ENCODE data around the gene OR2A2. TPM values are rescaled to one million over a fixed set of nuclear protein-coding genes. Genes with fewer than 3 reads are reported as not detected.

Gene OR2A2
- total and polyA plus RNA-seq, 2 donors (not counting 3 experiments of a cell fraction or from before 2014, with no cell fraction given): not detected

DNA sequence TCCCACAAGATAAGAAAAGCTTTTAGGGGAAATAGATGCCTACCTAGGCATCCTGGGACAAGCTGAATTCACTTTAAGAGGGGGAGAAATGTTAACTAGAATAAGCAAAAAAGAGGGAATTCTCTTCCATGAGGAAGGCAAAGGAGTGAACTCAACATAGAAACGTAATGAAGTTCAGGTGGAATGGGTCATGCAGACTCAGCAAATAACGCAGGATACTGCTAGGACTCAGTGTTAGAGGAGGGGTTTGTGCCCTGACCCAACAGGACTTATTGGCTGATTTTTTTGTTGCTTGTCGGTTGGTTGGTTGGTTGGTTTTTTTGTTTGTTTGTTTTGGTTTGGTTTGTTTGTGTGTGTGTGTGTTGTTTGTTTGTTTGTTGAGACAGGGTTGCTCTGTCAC lies 22.9 kb downstream of the OR2A2 start:
- Histone ChIP-seq H3K4me2 (ENCODE audit: insufficient read depth, low read length) (no peak overlapping the region), H3K27me3 (ENCODE audit: control insufficient read depth in 2 of 2, insufficient read depth in 2 of 2, low read length in 2 of 2) (no peaks in the 10 kb centered on the region), H3K9ac (replicated peaks; ENCODE audit: extremely low read depth, insufficient read depth, low read length) (no peak overlapping the region), H3K36me3 (ENCODE audit: control insufficient read depth in 2 of 2, extremely low read depth in 1 of 2, insufficient read depth in 2 of 2, low read length in 2 of 2) (no peaks in the 10 kb centered on the region), H3K79me2 (ENCODE audit: control insufficient read depth, insufficient read depth, low read length) (no peaks in the 10 kb centered on the region), H3K27ac (ENCODE audit: insufficient read depth, low read depth, low read length) (no peak overlapping the region), H3K4me1 (ENCODE audit: control insufficient read depth, extremely low read depth, insufficient read depth, low read length) (no peaks in the 10 kb centered on the region), H4K20me1 (replicated peaks; ENCODE audit: control insufficient read depth, extremely low read depth, insufficient read depth, low read length) (no peaks in the 10 kb centered on the region), H3K9me3 (replicated peaks; ENCODE audit: control insufficient read depth, insufficient read depth, low read length) (no peaks in the 10 kb centered on the region), H3K4me3 (replicated peaks in 1 of 3; ENCODE audit: insufficient read depth in 1 of 3, low read depth in 1 of 3, low read length in 3 of 3) (no peak overlapping the region), H2AFZ (ENCODE audit: low read depth, low read length) (no peak overlapping the region), H3K9me1 (replicated peaks; ENCODE audit: control insufficient read depth, extremely low read depth, insufficient read depth, low read length) (no peaks in the 10 kb centered on the region)
- CTCF ChIA-PET: no interaction called here
- TF ChIP-seq FOS (IDR thresholded peaks at IDR 0.05; ENCODE audit: borderline replicate concordance, insufficient read depth, low read length) (no peak), MYC (IDR thresholded peaks at IDR 0.05; ENCODE audit: low read depth, low read length) (no peak), POLR2A (IDR thresholded peaks at IDR 0.05; ENCODE audit: low read depth, low read length) (no peak), JUN (IDR thresholded peaks at IDR 0.05; ENCODE audit: borderline replicate concordance, insufficient read depth, insufficient read length, low read depth) (no peak), GATA2 (IDR thresholded peaks at IDR 0.05; ENCODE audit: insufficient read depth, insufficient read length, low read depth, low read length) (no peak), POLR2AphosphoS5 (IDR thresholded peaks at IDR 0.05; ENCODE audit: insufficient read depth, low read depth, low read length) (no peak)
- TF ChIP-seq, protein P1, sequence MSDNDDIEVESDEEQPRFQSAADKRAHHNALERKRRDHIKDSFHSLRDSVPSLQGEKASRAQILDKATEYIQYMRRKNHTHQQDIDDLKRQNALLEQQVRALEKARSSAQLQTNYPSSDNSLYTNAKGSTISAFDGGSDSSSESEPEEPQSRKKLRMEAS (IDR thresholded peaks at IDR 0.05; ENCODE audit: insufficient read depth, insufficient read length): no peak
- TF ChIP-seq, protein P2, sequence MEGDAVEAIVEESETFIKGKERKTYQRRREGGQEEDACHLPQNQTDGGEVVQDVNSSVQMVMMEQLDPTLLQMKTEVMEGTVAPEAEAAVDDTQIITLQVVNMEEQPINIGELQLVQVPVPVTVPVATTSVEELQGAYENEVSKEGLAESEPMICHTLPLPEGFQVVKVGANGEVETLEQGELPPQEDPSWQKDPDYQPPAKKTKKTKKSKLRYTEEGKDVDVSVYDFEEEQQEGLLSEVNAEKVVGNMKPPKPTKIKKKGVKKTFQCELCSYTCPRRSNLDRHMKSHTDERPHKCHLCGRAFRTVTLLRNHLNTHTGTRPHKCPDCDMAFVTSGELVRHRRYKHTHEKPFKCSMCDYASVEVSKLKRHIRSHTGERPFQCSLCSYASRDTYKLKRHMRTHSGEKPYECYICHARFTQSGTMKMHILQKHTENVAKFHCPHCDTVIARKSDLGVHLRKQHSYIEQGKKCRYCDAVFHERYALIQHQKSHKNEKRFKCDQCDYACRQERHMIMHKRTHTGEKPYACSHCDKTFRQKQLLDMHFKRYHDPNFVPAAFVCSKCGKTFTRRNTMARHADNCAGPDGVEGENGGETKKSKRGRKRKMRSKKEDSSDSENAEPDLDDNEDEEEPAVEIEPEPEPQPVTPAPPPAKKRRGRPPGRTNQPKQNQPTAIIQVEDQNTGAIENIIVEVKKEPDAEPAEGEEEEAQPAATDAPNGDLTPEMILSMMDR (IDR thresholded peaks at IDR 0.05; ENCODE audit: extremely low read depth in 1 of 2, insufficient read depth in 1 of 2, low read depth in 1 of 2, low read length in 2 of 2): no peak
- DNase-seq (ENCODE audit: low read depth, low spot score): no peak
- intact Hi-C loops (cut with micrococcal nuclease) (no loop called here), dilution Hi-C loops (cut with MboI; ENCODE audit: extremely low pct_ligation_motif_present, low sequenced_read_pairs) (no loop called here)
- POLR2A ChIA-PET: no interaction called here
- BruUV-seq (replicated peaks): no TSS peak
- no peak for FAIRE-seq

Measured in endothelial cell of umbilical vein (primary cell).